Epithelial cell of umbilical artery (primary cell): Measurements from ENCODE around the gene OR2A2. TPM values are rescaled to one million over a fixed set of nuclear protein-coding genes. Genes with fewer than 3 reads are reported as not detected.

Experiments
- total RNA-seq: library from RNA; depleted of rRNA; stranded (reverse); fragments of >200 nt; gene quantifications from 2 replicates; pipeline ENCODE4 v1.2.3, GENCODE V29; 2014

The OR2A2 gene
- total RNA-seq: not detected in 2 replicates

DNA sequence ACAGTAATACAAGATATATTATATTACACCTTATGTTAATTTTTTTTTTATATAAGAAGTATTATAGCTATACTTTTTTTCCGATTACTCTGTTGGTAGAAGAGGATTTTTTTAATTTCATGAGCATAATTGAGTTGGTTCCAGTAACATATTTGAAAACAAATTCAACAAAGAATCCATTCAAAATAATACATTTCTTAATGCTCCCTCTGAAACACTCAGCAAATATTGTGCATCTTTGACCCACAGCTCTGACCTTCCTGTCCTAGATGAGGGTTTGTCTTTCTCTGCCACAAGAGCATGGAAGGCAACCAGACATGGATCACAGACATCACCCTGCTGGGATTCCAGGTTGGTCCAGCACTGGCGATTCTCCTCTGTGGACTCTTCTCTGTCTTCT lies at the start of gene OR2A2:
Gene OR2A2 (plus strand): TSS at position 301 of the 400 bp plus-strand sequence. CDS start 0 bp downstream, at position 301.

DNA sequence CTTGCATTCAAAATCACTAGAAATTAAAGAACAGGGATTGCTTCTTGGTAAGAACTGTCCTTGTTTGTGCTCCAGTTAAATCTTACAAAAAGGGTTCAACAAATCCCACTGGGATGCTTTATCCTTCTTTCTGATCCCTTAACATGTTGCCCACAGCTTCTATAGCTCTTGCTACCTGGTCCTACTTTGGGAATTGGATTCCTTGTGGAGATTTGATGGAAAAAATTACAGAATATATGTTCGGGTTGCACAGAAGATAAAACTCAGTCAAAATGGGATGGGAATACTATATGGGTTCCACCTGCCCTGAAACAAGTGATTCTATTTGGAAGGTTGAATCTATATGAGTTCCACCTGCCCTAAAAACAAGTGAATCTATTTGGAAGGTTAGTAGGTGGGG lies 39.9 kb upstream of the OR2A2 start, which contains the start of gene OR2A25:
Gene OR2A25 (plus strand): TSS at position 301 of the 400 bp plus-strand sequence. CDS start 4,409 bp downstream, outside the sequence.

GRCh38 chr7:144085978-144086377 lies 23.4 kb upstream of the OR2A2 start, which contains the start of gene OR2A12:
TSS of gene OR2A12 (plus strand) at chr7:144086278. CDS start at chr7:144095108, 8,830 bp downstream.

DNA sequence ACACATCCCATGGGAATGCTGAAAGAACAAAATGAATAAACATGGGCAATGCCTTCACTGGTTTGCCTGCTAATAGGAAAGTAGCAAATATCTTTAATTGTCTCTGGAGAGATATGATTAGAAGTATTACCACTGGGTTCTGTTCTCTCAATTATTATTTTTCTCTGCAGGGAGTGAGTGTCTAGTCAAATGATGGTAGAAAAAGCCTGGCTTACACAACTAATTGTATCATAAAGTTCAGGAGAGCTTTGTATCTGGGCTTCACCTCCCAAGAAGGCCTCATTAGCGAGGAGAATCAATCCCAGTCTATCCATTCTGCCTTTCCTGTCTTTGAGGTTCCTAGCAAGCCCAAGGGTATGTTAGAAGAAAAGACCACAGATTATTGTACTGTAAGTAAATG lies 13.5 kb downstream of the OR2A2 start, which contains the start of gene OR2A14:
Gene OR2A14 (plus strand): TSS at position 301 of the 400 bp plus-strand sequence. CDS start 5,937 bp downstream, outside the sequence.

Other genes with a start within 250 kb of the OR2A2 start
- gene TCAF1, start 207.4 kb upstream of the OR2A2 start, total RNA-seq: 34.8 and 43.9 TPM in 2 replicates
- not detected in 2 replicates for gene OR2F2, start 174.3 kb upstream of the OR2A2 start, total RNA-seq
- not detected in 2 replicates for gene OR2F1, start 154.7 kb upstream of the OR2A2 start, total RNA-seq
- not detected in 2 replicates for gene OR6B1, start 109.3 kb upstream of the OR2A2 start, total RNA-seq
- not detected in 2 replicates for gene OR2A5, start 60.6 kb upstream of the OR2A2 start, total RNA-seq
- not detected in 2 replicates for gene OR2A25, start 39.8 kb upstream of the OR2A2 start, total RNA-seq
- gene OR2A12, start 23.3 kb upstream of the OR2A2 start, total RNA-seq: not detected in 2 replicates
- not detected in 2 replicates for gene OR2A14, start 13.6 kb downstream of the OR2A2 start, total RNA-seq
- gene CTAGE4, start 73.9 kb downstream of the OR2A2 start, total RNA-seq: 0.30 TPM in 1 of 2 replicates, not detected in the other
- gene ARHGEF35, start 86.2 kb downstream of the OR2A2 start, total RNA-seq: 0.32 and 0.91 TPM in 2 replicates
- gene OR2A42, start 130.0 kb downstream of the OR2A2 start, total RNA-seq: not detected in 2 replicates
- 0.46 TPM in 1 of 2 replicates, not detected in the other for gene OR2A7, start 155.2 kb downstream of the OR2A2 start, total RNA-seq
- 0.15 and 0.65 TPM in 2 replicates for gene CTAGE8, start 159.7 kb downstream of the OR2A2 start, total RNA-seq
- gene OR2A1, start 202.8 kb downstream of the OR2A2 start, total RNA-seq: under 0.01 TPM in 2 replicates
- gene ARHGEF5, start 245.8 kb downstream of the OR2A2 start, total RNA-seq: 0.76 and 0.97 TPM in 2 replicates